GM12872 (cell line): ENCODE results near the gene MEIS2.

Experiments used
- CTCF ChIP-seq: IDR thresholded peaks from 3 replicates; pipeline ENCODE4 v1.5.1; 2011; ENCODE audit warnings: low read depth, mild to moderate bottlenecking, low read length, moderate library complexity; ENCODE audit not compliant: insufficient read depth

MEIS2 gene

GRCh38 chr15:36880224-36880912, 220.0 kb downstream of the MEIS2 start:
- TF ChIP-seq CTCF: no peak

GRCh38 chr15:36879568-36880222, 220.7 kb downstream of the MEIS2 start:
- TF ChIP-seq CTCF: no peak

- no peak for TF ChIP-seq CTCF
These were observed 221.6 kb downstream of the MEIS2 start for GRCh38 chr15:36878684-36879262.

- no peak for TF ChIP-seq CTCF
These were observed 222.3 kb downstream of the MEIS2 start for GRCh38 chr15:36877796-36878683.

GRCh38 chr15:36877294-36877693, 223.1 kb downstream of the MEIS2 start:
- TF ChIP-seq CTCF: no peak

GRCh38 chr15:36875740-36876334, 224.5 kb downstream of the MEIS2 start:
- TF ChIP-seq CTCF: no peak
